SK-MEL-5 (cell line): Measurements from ENCODE around the gene CNGA3. TPM values are rescaled to one million over a fixed set of nuclear protein-coding genes. Genes with fewer than 3 reads are reported as not detected.
A peak's percentile ranks its signal among the peaks of the same experiment; 100 is the strongest.

Experiments used
- DNase-seq: peaks from one replicate; pipeline ENCODE4 v3.0.0-alpha.2; 2016; ENCODE audit warnings: low read depth, low spot score
- in situ Hi-C: cut with HindIII; loops from 2 replicates; pipeline ENCODE4 v1.10.0; 2016; ENCODE audit warnings: low sequenced_read_pairs, high pct_unique_total_duplicates, low pct_unique_long_range_greater_than_20kb
- total RNA-seq: library from RNA; depleted of rRNA; stranded (reverse); fragments of >200 nt; shearing (Covaris generic); gene quantifications from 2 replicates; pipeline ENCODE4 v1.2.3, GENCODE V29; 2014

CNGA3 gene
- total RNA-seq, 1 experiment from 2014 or later, result not detected

- DNase-seq, result no peak
- in situ Hi-C loops, result no loop called here
Measured at GRCh38 chr2:98367721-98368120, 21.5 kb downstream of the CNGA3 start.

DNA sequence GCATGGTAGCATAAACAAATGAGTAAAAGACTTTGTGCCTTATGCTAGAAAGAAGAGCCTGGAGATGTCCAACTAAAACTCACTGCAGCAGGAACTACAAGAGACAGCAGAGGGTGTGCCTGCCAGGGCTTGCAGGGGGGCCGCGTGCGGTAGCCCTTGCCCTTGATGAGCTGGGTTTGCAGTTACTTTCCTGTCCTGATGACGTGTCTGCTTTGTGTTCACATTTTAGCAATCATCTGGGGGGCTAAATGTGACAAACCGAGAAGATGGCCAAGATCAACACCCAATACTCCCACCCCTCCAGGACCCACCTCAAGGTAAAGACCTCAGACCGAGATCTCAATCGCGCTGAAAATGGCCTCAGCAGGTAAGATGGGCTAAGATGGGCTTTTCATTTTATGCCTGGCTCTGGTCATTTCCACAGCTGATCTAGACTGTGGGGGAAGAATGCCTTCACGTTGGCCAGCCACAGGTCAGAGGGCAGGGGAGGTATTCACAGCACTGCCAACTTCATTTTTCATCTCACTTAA, 23.5 kb downstream of the CNGA3 start:
- in situ Hi-C loops, result no loop called here
- no peak for DNase-seq

GRCh38 chr2:98372121-98372520, 25.9 kb downstream of the CNGA3 start:
- in situ Hi-C loops, result no loop called here

DNA sequence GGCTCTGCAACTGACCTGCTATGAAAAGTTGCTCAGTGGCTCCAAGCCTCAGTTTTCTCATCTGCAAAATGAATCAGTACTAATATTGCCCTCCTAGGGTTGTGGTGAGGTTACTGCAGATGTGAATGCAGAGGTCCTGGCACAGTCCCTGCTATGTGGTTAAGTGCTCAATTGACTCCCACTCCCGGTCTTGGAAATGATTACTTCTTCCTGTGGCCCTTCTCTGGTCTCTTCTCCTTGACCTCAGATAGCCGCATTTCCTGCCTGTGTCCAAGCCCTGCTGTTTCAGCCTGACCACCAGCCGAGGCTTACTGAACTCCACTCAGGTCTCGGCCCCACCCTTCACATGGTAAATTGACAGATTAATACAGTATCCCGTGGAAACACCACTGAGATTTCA, 26.3 kb downstream of the CNGA3 start:
- in situ Hi-C loops, result no loop called here
- no peak for DNase-seq

More at GRCh38 chr2:98372121-98372520, 25.9 kb downstream of the CNGA3 start:
- DNase-seq, result no peak

- no peak for DNase-seq
- in situ Hi-C loops, result no loop called here
Measured at GRCh38 chr2:98374286-98374685, 28.0 kb downstream of the CNGA3 start.

GRCh38 chr2:98374958-98375570, 28.8 kb downstream of the CNGA3 start:
- DNase-seq, result no peak
- in situ Hi-C loops, result no loop called here

- DNase-seq, result no peak
- in situ Hi-C loops, result no loop called here
Measured at GRCh38 chr2:98376301-98376910, 30.1 kb downstream of the CNGA3 start.

DNA sequence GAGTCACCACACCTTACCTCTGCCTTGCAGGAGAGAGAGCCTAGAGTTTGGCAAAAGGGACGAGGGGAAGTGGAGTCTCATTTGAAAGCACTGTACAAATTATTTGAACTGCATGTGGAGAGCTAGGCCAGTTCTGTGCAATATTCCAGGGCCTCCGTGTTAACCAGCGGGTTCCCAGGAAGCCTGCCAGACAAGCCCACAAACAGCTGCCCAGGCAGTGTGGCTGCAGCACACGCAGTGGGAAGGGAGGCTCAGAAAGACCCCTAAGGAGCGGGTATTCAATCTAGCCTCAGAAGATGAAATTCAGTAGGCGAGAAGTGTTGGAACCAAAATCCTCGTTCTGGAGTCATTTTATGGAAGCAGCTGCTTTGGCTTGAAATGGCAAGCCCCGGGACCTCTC, 30.7 kb downstream of the CNGA3 start:
- no peak for DNase-seq
- in situ Hi-C loops, result no loop called here

DNA sequence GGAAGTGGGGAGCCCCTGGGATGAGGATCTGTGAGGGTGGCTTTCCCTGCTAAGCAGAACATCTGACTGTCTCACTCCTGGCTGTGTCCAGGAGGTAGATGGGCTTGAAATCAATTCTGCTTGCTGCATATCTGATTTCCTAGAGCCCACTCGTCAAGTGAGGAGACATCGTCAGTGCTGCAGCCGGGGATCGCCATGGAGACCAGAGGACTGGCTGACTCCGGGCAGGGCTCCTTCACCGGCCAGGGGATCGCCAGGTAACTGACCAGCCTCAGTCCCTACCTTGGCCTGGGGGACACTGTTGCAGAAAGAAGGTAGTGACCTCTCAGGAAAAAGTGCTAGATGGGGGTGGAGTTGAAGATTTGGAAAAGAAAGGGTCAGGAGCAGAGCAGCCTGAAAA, 31.3 kb downstream of the CNGA3 start:
- DNase-seq, result no peak
- in situ Hi-C loops, result no loop called here

DNA sequence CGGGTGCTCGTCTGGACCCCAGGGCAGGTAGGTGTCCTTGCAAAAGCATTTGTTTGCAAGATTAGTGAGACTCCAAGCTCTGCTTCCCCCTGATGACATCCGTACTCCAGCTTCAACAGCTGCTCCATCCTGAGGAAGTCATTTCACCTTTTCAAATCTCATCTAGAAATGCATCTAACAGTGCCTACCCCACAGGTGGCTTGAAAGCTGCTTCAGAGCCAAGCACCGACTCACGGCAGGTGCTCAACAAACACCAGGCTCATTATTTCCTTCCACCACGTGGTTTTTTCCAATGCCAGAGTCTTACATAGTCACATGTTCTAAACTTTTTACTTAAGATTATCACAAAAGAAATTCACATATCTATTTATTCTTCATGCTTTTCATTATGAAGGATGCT, 31.9 kb downstream of the CNGA3 start:
- no peak for DNase-seq
- in situ Hi-C loops, result no loop called here

DNA sequence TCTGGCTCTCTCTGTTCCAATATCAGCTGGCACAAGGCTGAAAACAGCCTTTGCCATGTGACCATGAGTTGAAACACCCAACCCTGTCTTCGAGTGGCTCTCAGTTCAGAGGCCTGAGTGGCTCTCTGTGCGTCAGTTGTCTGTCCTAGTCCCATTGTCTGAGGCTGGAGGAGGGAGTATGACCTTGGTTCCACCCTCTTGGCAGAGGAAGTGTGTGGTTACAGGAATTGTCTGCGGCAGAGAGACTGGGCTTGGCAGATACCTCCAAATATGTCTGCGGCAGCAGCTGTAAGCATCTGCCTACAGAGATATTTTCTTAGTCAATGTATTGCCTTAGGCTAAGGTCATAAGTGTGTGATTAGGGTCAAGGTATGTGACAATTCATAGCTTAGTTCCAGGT, 32.6 kb downstream of the CNGA3 start:
- DNase-seq, result peak; percentile 1
- in situ Hi-C loops, result no loop called here

DNA sequence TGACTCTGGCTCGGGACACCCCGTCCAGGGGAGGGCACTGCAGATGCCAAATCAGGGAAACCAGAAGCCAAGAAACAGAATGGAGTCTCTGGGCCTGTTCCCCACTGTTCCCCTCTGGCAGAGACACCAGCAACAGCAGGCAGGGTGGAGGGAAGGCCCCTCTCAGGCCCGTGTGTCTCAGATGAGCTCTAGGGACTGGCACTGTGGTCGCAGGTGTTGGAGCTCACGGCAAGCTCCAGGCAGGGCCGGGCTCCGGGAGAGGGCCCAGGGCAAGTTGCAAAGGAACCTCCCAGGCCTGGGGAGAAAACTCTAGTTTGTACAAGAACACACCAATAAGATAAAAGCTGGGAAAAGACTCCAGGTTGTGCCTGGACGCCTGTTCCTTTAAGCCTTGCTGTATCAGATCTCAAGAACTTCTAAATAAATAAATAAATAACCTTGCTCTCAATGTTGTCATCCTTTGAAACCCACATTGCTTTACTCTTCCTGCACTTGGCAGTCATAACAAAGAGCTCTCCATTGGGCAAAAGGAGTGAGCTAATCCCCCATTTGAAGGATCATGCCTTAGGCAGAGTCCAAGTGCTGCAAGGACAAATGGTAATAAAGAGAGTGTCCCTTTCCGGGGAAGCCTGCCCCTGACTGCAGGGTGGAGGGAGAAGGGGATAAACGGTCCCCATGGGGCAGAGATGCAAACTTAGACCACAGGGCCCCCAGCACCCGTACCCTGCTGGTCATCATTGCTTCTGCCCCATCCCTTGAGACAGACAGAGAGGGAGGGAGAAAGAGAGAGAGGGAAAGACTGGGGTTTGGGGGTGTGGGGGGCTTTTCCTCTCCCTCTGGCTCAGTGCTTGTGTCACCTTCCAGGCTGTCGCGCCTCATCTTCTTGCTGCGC, 33.3 kb downstream of the CNGA3 start:
- no peak for DNase-seq
- in situ Hi-C loops, result no loop called here

GRCh38 chr2:98380203-98380535, 33.9 kb downstream of the CNGA3 start:
- in situ Hi-C loops, result no loop called here
- DNase-seq, result no peak

GRCh38 chr2:98381494-98381893, 35.2 kb downstream of the CNGA3 start:
- in situ Hi-C loops, result no loop called here
- no peak for DNase-seq

- DNase-seq, result no peak
- in situ Hi-C loops, result no loop called here
Measured at GRCh38 chr2:98382086-98382485, 35.8 kb downstream of the CNGA3 start.

GRCh38 chr2:98382739-98383138, 36.5 kb downstream of the CNGA3 start:
- in situ Hi-C loops, result no loop called here
- no peak for DNase-seq

GRCh38 chr2:98383166-98383565, 36.9 kb downstream of the CNGA3 start:
- DNase-seq, result no peak
- in situ Hi-C loops, result no loop called here

DNA sequence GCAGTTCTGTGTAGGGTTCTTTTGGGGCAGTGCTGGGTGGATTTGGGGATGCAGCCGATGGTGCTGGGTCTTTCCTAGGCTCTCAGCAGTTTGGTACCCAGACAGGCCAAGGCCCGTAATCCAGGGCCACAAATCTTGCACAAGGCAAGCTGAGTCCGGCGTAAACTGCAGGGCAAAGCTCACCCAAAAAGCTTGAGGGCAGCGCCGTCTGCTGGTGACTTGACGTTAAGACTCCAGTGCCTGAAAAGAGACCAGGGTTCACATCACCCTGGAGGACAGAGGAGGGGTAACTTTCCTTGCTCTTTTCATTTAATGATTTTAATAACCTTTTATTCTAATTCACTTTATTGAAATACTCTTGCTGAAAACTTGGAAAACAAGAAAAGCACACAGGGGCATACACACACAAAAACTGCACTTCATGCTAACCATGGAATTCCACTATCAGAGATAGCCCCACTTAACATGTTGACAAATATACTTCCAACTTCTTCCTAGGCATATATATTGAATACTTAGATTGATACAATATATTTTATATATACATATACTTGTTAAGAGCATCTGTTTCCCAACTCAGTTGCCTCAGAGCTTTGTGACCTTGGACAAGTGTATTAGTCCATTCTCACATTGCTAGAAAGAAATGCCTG, 38.9 kb downstream of the CNGA3 start:
- in situ Hi-C loops, result no loop called here
- peak; percentile 77 for DNase-seq
